PC-9 (cell line): ENCODE results near the gene ESPL1.

Source experiments
- EZH2 ChIP-seq: fragments of 200-600 bp; sonication (generic); IDR thresholded peaks from 2 replicates; pipeline ENCODE4 v1.8.0; 2017; ENCODE audit warnings: antibody characterized with exemption, low read depth
- TF ChIP-seq, protein P1 (sequence below): fragments of 200-600 bp; sonication (generic); conservative IDR thresholded peaks from 2 replicates; pipeline ENCODE4 v1.6.1; 2017; ENCODE audit warnings: mixed run types, antibody characterized with exemption, mild to moderate bottlenecking, moderate library complexity

- TF ChIP-seq EZH2, result no peak
- TF ChIP-seq, protein P1, sequence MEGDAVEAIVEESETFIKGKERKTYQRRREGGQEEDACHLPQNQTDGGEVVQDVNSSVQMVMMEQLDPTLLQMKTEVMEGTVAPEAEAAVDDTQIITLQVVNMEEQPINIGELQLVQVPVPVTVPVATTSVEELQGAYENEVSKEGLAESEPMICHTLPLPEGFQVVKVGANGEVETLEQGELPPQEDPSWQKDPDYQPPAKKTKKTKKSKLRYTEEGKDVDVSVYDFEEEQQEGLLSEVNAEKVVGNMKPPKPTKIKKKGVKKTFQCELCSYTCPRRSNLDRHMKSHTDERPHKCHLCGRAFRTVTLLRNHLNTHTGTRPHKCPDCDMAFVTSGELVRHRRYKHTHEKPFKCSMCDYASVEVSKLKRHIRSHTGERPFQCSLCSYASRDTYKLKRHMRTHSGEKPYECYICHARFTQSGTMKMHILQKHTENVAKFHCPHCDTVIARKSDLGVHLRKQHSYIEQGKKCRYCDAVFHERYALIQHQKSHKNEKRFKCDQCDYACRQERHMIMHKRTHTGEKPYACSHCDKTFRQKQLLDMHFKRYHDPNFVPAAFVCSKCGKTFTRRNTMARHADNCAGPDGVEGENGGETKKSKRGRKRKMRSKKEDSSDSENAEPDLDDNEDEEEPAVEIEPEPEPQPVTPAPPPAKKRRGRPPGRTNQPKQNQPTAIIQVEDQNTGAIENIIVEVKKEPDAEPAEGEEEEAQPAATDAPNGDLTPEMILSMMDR, result no peak
Measured at GRCh38 chr12:53326460-53327185, 58.5 kb downstream of the ESPL1 start.
